GM19455 (cell line): ENCODE data around the gene FGD3.

Experiments
- ATAC-seq: cut with Tn5 transposase; IDR thresholded peaks from one replicate; pipeline ENCODE4 v1.9.1; 2021; ENCODE audit not compliant: unreplicated experiment

Gene FGD3

GRCh38 chr9:92954886-92955285 lies 7.6 kb downstream of the FGD3 start:
- ATAC-seq: no peak

DNA sequence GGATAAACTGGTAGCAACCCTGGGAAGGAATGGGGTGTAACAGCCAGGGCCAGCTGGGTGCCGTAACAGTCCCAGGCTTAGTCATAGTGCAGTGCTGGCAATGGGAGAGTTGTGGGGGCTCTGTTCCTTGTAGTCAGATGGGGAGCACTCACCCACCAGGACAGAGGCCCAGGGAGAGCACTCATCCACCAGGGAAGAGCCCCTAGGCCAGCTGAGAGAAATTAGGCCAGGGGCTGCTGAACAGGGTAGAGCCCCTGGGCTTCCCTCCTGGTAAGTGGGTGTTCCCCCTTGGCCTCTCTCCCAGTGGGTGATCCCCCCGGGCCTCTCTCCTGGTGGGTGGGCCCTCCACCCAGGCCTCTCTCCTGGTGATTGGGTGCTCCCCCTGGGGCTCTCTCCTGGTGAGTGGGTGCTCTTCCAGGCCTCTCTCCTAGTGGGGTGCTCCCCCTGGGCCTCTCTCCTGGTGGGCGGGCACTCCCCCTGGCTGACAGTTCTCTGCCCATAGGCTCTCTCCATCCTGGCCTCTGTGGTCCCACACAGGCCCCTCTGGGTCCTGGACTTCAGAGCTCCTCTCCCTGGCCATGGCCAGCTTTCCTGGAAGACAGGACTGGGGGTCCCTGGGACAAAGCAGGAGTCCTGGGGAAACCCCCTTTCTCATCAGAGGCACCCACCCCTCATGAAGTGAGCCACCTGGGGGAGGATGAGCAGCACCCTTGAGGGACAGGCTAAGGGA lies 13.4 kb downstream of the FGD3 start:
- no peak for ATAC-seq

DNA sequence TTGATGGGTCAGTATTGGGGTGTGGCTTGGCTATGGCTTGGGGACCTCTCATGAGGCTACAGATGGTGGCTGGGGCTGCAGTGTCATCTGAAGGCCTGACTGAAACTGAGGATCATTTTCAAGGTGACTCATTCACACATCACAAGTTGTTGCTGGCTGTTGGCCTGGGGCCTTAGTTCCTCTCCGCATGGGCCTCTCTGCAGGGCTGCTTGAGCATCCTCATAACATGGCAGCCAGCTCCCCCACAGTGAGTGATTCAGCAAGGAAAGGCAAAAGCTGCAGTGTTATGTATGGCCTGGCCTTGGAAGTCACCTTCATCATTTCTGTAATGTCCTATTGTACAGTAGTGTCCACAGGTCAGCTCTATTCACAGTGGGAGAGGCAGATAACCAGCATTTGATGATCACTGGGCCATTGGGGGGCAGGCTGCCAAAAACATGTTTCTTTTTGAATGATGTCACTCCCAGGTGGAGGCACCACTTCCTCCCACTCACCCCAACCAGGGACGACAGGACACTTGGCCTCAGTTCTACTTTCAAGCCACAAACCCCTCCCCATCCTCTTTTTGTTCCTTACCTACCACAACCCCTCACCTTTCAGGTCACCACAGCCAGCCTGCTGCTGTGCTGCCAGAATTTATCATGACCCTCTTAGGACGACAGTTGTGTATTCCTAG lies 14.4 kb downstream of the FGD3 start:
- no peak for ATAC-seq

GRCh38 chr9:92962303-92962649 lies 15.0 kb downstream of the FGD3 start:
- ATAC-seq: no peak

DNA sequence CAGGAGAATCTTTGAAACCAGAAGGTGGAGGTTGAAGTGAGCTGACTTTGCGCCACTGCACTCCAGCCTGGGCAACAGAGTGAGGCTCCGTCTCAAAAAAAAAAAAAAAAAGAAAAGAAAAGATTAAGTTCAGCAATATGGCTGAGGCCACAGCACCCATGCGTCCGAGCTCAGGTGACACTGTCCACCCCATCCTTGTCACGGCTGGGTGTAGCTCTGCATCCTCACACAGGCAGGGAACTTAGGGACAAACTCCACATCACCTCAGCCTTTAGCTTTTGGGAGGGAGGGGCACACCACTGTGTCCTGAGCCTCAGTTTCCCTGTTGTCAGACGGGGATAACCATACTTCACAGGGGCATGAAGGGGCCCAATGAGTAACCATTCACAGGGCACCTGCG lies 15.5 kb downstream of the FGD3 start:
- ATAC-seq: no peak

- peak; percentile 75 for ATAC-seq
These were observed 16.7 kb downstream of the FGD3 start for GRCh38 chr9:92963831-92964606.

DNA sequence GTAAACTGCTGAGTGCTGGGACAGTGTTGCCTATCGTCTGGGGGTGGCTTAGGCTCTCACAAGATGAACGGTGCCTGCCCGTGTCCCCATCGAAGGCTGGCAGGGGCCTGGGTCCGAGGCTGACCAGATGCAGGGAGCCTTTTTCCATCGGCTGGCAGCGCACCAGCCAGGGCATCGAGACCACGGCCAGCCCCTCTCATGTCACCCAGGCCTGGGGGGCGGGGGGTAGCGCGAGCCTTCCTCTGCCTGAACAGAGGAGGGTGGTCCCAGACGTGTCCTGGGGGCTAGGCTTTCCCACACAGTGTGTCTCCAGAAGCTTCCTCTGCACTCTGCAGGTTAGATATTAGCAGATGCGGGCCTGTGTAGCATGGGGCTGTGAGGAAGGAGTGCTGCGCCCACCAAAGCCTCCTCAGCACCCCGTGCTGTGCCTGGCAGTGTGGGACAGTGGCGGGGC lies 17.3 kb downstream of the FGD3 start:
- ATAC-seq: no peak

- ATAC-seq: no peak
These were observed 17.9 kb downstream of the FGD3 start for GRCh38 chr9:92965061-92965758.

DNA sequence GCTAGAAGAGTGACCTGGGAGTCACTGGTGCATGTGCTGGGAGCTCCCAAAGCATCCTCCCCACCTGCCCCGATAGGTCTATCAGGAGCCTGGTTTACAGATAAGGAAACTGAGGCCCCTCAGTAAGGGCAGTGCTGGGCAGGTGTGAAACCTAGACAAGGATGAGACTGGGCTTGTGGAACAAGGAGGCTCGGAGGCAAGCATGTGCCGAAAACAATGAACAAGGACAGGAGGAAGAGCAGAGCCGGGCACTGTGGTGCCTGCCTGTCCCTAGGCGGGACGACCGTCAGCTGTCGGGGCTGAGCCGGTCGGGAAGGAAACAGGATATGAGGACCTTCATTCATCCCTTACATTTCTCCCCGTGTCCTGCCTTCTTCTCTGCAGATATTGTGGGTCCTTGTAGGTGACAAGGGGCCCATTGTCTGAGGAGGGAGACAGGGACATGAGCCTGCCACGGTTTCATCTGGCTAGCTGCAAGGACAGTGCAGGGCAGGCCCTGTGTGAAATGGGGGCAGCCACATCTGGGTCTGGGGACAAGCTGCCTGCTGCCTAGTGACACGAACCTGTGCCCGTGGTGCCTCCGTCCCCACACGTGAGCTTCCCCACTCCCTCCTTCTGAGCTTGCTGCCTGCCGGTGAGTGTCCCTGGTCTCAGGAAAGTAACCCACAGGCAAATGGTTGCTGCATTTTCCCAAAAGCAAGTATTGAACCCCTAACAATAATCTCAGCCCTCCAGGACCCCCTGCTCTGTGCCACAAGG lies 18.6 kb downstream of the FGD3 start:
- ATAC-seq: no peak

- ATAC-seq: no peak
These were observed 19.1 kb downstream of the FGD3 start for GRCh38 chr9:92966518-92966800.

DNA sequence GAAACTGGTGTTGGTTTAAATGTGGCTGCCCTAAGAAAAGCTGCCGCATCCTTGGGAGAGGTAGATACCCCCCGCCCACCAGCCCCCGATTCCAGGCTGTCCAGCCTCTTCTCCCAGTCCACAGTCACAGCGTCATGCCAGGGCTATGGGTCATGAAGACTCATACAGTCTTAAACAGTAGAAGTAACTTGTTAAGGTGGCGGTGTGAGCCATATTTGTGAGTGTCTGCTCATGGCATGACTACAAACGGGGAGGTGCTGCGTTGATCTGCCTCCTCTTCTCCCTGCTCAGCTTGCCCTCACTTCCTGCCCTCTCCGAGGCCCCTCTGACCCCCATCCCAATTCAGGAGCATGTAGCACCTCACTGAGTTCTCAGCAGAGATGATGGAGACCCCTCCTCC lies 20.8 kb downstream of the FGD3 start:
- no peak for ATAC-seq

- no peak for ATAC-seq
These were observed 22.5 kb downstream of the FGD3 start for GRCh38 chr9:92969516-92970466.

DNA sequence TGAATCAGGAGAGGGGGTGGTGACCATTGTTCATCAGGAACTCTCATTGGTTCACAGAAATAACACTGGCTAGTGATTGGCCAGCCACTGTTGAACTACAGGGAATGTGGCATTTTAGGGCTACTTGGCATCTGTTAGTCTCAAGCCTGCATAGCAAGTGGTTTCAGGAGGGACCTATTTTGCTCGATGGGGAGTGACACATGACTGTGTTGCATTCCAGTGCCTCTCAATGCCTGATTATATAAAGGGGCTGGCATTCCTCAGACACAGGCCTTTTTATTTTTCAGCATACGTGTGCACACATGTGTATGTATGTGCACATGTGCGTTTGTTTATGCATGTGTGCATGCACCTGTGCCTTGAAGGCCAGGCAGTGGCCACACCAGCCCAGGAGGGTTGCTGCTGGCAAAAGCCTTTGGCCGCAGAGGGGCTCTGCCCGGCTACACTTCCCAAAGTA lies 23.2 kb downstream of the FGD3 start:
- no peak for ATAC-seq

DNA sequence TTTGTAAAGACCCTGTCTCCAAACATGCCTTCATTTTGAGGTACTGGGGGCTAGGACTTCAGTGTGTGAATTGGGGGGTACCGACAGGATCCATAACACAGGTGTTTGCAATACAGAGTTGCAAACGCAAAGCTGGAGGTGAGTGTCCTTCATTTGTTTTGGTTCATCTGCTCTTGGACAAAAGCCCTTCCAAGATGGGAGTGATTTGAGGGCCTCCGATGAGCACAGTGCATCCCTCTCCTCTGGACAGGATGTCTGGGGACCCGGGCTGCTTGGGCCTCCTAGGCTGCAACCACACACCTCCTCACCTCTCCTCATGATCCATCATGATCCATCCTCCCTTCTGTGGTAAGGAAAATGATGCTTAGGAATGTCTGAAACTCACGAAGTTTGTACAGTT lies 23.8 kb downstream of the FGD3 start:
- no peak for ATAC-seq

GRCh38 chr9:92971776-92972175 lies 24.5 kb downstream of the FGD3 start:
- ATAC-seq: no peak

- ATAC-seq: no peak
These were observed 26.4 kb downstream of the FGD3 start for GRCh38 chr9:92973700-92974099.

DNA sequence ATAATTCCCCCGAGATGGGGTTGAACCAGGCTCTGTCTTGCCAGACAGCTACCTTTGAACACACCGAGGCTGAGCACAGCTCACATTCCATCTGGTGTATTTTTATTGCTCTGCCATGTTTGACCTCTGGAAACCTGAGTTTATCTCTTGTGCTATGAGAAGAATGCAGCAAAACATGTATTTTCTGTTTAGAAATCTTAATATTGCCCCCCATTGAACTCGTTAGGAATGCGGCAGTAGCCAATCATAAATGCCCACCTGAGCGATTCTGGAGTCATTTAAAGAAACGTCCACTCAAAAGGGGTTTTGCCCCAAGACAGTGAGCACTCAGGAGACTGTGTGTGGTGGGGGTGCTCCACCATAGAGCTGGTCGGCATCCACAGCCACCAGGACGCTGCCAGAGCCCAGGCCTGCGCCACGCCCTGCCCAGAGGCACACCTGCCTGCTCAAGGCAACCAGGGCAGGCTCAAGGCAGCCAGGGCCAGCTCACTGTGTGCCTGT lies 26.9 kb downstream of the FGD3 start:
- ATAC-seq: no peak

- no peak for ATAC-seq
These were observed 27.7 kb downstream of the FGD3 start for GRCh38 chr9:92974761-92975755.
